SK-N-SH treated with all-trans-retinoic acid at 6 μM for 48 hours (cell line): ENCODE data around the gene KCNA2.

Experiments used
- ATAC-seq: fragments of 200-7000 bp; cut with Tn5 transposase; 3 replicates; pipeline ENCODE4 v1.9.1; 2020; ENCODE audit warnings: mild to moderate bottlenecking, moderate library complexity
- ARNTL ChIP-seq: fragments of 450-650 bp; formaldehyde crosslinking; IDR thresholded peaks from 2 replicates; pipeline ENCODE4 v1.5.0; 2020; ENCODE audit warnings: low read depth, mild to moderate bottlenecking, moderate library complexity, borderline replicate concordance
- BACH2 ChIP-seq: fragments of 250-450 bp; sonication (Bioruptor Pico); IDR thresholded peaks from 2 replicates; pipeline ENCODE4 v1.9.0; 2021; ENCODE audit warnings: mild to moderate bottlenecking, borderline replicate concordance
- CSDC2 ChIP-seq: fragments of 250-450 bp; sonication (Bioruptor Pico); IDR thresholded peaks from 2 replicates; pipeline ENCODE4 v1.5.0; 2020; ENCODE audit warnings: mild to moderate bottlenecking, moderate library complexity
- ESRRG ChIP-seq: fragments of 250-450 bp; sonication (Bioruptor Pico); IDR thresholded peaks from 2 replicates; pipeline ENCODE4 v1.6.1; 2021; ENCODE audit warnings: mild to moderate bottlenecking
- OSR1 ChIP-seq: fragments of 250-450 bp; sonication (Bioruptor Pico); IDR thresholded peaks from 2 replicates; pipeline ENCODE4 v1.8.0; 2022; ENCODE audit warnings: moderate library complexity, mild to moderate bottlenecking, inconsistent platforms
- PPARA ChIP-seq: fragments of 250-450 bp; sonication (Bioruptor Pico); IDR thresholded peaks from 2 replicates; pipeline ENCODE4 v1.5.0; 2020; ENCODE audit warnings: mild to moderate bottlenecking, borderline replicate concordance
- RARB ChIP-seq: fragments of 250-450 bp; sonication (Bioruptor Pico); IDR thresholded peaks from 2 replicates; pipeline ENCODE4 v1.8.0; 2021; ENCODE audit warnings: mild to moderate bottlenecking, moderate library complexity
- SNAI2 ChIP-seq: fragments of 250-450 bp; sonication (Bioruptor Pico); IDR thresholded peaks from 2 replicates; pipeline ENCODE4 v1.5.0; 2020; ENCODE audit warnings: mild to moderate bottlenecking, moderate library complexity
- TCF4 ChIP-seq: fragments of 250-450 bp; sonication (Bioruptor Pico); IDR thresholded peaks from 2 replicates; pipeline ENCODE4 v1.8.0; 2021; ENCODE audit warnings: mild to moderate bottlenecking, moderate library complexity, borderline replicate concordance
- TOX ChIP-seq: fragments of 250-450 bp; sonication (Bioruptor Pico); IDR thresholded peaks from 2 replicates; pipeline ENCODE4 v1.8.0; 2021; ENCODE audit warnings: mild to moderate bottlenecking, moderate library complexity, borderline replicate concordance
- ZC3H10 ChIP-seq: fragments of 250-450 bp; sonication (Bioruptor Pico); IDR thresholded peaks from 2 replicates; pipeline ENCODE4 v1.5.1; 2021; ENCODE audit warnings: mild to moderate bottlenecking, moderate library complexity
- ZFP3 ChIP-seq: fragments of 250-450 bp; sonication (Bioruptor Pico); IDR thresholded peaks from 2 replicates; pipeline ENCODE4 v1.5.0; 2020; ENCODE audit warnings: mild to moderate bottlenecking, moderate library complexity
- ZFP30 ChIP-seq: fragments of 450-650 bp; formaldehyde crosslinking; IDR thresholded peaks from 2 replicates; pipeline ENCODE4 v1.5.0; 2022; ENCODE audit warnings: mild to moderate bottlenecking, moderate library complexity
- ZNF565 ChIP-seq: fragments of 450-650 bp; formaldehyde crosslinking; conservative IDR thresholded peaks from 2 replicates; pipeline ENCODE4 v1.5.0; 2020; ENCODE audit warnings: low read depth, mild to moderate bottlenecking, moderate library complexity
- TF ChIP-seq, protein P1 (sequence below): fragments of 250-450 bp; sonication (Bioruptor Pico); IDR thresholded peaks from 2 replicates; pipeline ENCODE4 v1.5.0; 2020; ENCODE audit warnings: mild to moderate bottlenecking, moderate library complexity
- TF ChIP-seq, protein P2 (sequence below): fragments of 250-450 bp; sonication (Bioruptor Pico); IDR thresholded peaks from 2 replicates; pipeline ENCODE4 v1.5.1; 2021; ENCODE audit warnings: mild to moderate bottlenecking, moderate library complexity
- TF ChIP-seq, protein P3 (sequence below): fragments of 250-450 bp; sonication (Bioruptor Pico); IDR thresholded peaks from 2 replicates; pipeline ENCODE4 v1.5.1; 2020; ENCODE audit warnings: low read depth, mild to moderate bottlenecking, moderate library complexity
- TF ChIP-seq, protein P4 (sequence below): fragments of 250-450 bp; sonication (Bioruptor Pico); IDR thresholded peaks from 2 replicates; pipeline ENCODE4 v1.8.0; 2021; ENCODE audit warnings: low read depth, mild to moderate bottlenecking, moderate library complexity, borderline replicate concordance

KCNA2 gene

DNA sequence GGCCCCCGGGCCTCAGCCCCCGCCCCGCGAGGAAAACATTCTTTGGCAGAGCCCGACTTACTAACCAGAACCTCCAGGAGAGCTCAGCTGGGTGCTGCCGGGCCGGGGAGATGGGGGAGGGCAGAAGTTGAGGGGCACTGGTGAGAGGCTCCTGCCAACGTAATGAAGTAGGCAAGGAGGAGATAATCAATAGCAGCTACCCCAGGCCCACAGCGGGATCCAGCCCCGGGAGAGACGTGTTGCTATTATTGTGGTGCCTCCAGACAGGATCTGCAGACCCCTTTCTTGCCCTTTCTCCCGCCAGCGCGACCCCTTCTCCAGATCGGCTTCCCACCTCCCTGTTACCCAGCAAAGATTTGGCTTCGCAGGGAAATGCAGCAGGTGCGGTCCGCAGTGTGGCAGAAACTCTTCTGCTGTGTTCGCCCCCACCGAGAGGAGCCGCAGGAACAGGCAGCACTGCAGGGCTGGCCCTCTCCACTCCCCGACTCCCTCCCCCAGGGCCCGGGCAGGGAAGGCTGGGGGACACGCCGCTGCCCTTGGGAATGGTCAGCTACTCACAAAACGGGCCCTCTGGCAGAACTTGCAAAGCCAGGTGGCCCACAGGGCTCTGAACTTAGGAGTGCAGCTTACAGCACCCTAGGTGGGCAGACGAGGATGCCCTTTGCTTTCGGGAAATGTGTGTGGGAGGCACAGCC is 1.5 kb upstream of the KCNA2 start:
- TF ChIP-seq CSDC2 (CRISPR knock-in tag) = no peak
- ATAC-seq = no peak

DNA sequence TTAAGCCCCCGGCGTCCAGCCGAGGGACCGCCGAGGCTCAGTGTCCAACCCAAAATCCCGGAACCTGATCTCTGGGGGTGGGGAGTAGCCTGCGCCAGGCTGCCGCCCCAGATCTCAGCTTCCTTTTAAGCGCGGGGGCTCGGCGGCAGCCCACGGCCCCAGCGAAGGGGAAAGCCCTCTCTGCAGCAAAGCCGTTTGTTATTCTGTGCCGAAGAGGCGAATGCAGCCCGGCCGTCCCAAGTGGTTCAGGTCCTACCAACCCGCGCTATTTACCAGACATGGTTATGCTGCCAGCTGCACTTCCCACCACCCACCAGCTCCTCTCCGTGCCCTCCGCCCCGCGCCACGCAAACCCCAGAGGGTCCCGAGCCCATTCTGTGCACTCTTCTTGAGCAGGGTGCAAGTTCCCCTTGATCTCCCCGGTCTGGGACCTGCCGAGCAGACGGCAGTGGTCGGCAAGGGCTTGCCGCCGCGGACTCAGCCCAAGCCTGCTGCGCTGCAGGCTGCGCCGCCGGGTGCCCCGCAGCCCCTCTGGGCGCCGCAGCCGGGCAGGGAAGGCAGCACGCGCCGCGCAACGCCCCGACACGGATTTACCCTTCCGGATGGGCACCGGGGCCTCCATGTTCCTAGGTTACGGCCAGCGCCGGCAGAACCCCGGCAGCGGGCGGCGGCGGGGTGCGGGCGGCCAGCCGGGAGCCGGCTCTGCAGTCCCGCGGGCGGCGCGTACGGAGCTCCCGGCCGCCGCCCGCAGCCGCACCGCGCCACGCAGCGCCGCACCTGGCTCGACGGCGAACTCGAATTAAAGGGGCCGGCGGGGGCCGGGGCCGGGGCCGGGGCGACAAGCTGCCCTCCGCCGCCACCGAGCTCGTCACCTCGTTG is 738 bp upstream of the KCNA2 start:
- TF ChIP-seq RARB = no peak
- TF ChIP-seq, protein P1, sequence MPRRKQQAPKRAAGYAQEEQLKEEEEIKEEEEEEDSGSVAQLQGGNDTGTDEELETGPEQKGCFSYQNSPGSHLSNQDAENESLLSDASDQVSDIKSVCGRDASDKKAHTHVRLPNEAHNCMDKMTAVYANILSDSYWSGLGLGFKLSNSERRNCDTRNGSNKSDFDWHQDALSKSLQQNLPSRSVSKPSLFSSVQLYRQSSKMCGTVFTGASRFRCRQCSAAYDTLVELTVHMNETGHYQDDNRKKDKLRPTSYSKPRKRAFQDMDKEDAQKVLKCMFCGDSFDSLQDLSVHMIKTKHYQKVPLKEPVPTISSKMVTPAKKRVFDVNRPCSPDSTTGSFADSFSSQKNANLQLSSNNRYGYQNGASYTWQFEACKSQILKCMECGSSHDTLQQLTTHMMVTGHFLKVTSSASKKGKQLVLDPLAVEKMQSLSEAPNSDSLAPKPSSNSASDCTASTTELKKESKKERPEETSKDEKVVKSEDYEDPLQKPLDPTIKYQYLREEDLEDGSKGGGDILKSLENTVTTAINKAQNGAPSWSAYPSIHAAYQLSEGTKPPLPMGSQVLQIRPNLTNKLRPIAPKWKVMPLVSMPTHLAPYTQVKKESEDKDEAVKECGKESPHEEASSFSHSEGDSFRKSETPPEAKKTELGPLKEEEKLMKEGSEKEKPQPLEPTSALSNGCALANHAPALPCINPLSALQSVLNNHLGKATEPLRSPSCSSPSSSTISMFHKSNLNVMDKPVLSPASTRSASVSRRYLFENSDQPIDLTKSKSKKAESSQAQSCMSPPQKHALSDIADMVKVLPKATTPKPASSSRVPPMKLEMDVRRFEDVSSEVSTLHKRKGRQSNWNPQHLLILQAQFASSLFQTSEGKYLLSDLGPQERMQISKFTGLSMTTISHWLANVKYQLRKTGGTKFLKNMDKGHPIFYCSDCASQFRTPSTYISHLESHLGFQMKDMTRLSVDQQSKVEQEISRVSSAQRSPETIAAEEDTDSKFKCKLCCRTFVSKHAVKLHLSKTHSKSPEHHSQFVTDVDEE = no peak
- TF ChIP-seq, protein P2, sequence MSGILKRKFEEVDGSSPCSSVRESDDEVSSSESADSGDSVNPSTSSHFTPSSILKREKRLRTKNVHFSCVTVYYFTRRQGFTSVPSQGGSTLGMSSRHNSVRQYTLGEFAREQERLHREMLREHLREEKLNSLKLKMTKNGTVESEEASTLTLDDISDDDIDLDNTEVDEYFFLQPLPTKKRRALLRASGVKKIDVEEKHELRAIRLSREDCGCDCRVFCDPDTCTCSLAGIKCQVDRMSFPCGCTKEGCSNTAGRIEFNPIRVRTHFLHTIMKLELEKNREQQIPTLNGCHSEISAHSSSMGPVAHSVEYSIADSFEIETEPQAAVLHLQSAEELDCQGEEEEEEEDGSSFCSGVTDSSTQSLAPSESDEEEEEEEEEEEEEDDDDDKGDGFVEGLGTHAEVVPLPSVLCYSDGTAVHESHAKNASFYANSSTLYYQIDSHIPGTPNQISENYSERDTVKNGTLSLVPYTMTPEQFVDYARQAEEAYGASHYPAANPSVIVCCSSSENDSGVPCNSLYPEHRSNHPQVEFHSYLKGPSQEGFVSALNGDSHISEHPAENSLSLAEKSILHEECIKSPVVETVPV (CRISPR knock-in tag) = no peak
- TF ChIP-seq, protein P3, sequence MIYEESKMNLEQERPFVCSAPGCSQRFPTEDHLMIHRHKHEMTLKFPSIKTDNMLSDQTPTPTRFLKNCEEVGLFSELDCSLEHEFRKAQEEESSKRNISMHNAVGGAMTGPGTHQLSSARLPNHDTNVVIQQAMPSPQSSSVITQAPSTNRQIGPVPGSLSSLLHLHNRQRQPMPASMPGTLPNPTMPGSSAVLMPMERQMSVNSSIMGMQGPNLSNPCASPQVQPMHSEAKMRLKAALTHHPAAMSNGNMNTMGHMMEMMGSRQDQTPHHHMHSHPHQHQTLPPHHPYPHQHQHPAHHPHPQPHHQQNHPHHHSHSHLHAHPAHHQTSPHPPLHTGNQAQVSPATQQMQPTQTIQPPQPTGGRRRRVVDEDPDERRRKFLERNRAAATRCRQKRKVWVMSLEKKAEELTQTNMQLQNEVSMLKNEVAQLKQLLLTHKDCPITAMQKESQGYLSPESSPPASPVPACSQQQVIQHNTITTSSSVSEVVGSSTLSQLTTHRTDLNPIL (CRISPR knock-in tag) = no peak
- TF ChIP-seq ZFP30 = no peak
- TF ChIP-seq SNAI2 (CRISPR knock-in tag) = no peak
- no peak for TF ChIP-seq ZNF565 (CRISPR knock-in tag)
- no peak for TF ChIP-seq TCF4 (CRISPR knock-in tag)
- TF ChIP-seq OSR1 = no peak
- no peak for TF ChIP-seq ARNTL
- no peak for TF ChIP-seq CSDC2 (CRISPR knock-in tag)
- TF ChIP-seq ESRRG (CRISPR knock-in tag) = no peak
- peak; percentile 37 for ATAC-seq

DNA sequence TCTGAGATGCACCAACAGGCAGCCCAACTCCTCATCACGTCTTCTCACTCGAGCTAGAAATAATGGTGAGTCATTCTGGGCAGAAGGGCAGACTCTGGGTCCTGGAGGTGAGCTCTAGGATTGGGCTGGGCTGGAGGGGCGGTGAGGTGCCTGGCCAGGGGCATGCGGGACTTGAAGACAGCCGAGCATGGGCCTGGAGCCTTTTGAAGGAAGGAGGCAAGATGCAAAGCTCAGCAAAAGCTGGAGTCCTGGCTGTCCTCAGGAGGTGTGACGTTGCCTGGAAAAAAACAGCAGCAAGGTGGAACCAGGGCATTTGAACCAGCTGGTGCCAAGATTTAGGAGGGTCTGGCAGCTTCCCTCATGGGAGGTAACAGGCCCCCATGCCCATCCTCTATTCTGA is 712 bp downstream of the KCNA2 start:
- ATAC-seq = no peak

More for the DNA sequence above, 712 bp downstream of the KCNA2 start:
- no peak for TF ChIP-seq TCF4 (CRISPR knock-in tag)
- TF ChIP-seq ZC3H10 (CRISPR knock-in tag) = no peak
- no peak for TF ChIP-seq RARB
- TF ChIP-seq PPARA (CRISPR knock-in tag) = no peak
- no peak for TF ChIP-seq TOX (CRISPR knock-in tag)
- no peak for TF ChIP-seq BACH2 (CRISPR knock-in tag)
- TF ChIP-seq, protein P2 (CRISPR knock-in tag) = no peak
- TF ChIP-seq, protein P3 (CRISPR knock-in tag) = no peak
- no peak for TF ChIP-seq ESRRG (CRISPR knock-in tag)
- no peak for TF ChIP-seq ZFP3
- TF ChIP-seq, protein P4, sequence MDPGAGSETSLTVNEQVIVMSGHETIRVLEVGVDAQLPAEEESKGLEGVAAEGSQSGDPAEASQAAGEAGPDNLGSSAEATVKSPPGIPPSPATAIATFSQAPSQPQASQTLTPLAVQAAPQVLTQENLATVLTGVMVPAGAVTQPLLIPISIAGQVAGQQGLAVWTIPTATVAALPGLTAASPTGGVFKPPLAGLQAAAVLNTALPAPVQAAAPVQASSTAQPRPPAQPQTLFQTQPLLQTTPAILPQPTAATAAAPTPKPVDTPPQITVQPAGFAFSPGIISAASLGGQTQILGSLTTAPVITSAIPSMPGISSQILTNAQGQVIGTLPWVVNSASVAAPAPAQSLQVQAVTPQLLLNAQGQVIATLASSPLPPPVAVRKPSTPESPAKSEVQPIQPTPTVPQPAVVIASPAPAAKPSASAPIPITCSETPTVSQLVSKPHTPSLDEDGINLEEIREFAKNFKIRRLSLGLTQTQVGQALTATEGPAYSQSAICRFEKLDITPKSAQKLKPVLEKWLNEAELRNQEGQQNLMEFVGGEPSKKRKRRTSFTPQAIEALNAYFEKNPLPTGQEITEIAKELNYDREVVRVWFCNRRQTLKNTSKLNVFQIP = no peak
